KMS-11 (cell line): ENCODE data around the gene DMD.

Experiments
- H2AFZ ChIP-seq: fragments of 200-600 bp; sonication (generic); 2 replicates; pipeline ENCODE4 v1.6.1; 2016; ENCODE audit warnings: antibody characterized with exemption, mixed run types, low read depth
- H3K27ac ChIP-seq: fragments of 200-600 bp; sonication (generic); 2 replicates; pipeline ENCODE4 v1.6.1; 2016; ENCODE audit warnings: mild to moderate bottlenecking, mixed run types
- H3K27me3 ChIP-seq: fragments of 200-600 bp; sonication (generic); 2 replicates; pipeline ENCODE4 v1.6.1; 2017; ENCODE audit warnings: mild to moderate bottlenecking, low read depth, mixed run types, moderate library complexity; ENCODE audit not compliant: insufficient read depth
- H3K36me3 ChIP-seq: fragments of 200-600 bp; sonication (generic); 2 replicates; pipeline ENCODE4 v1.6.1; 2017; ENCODE audit warnings: mild to moderate bottlenecking, mixed run types; ENCODE audit not compliant: insufficient read depth
- H3K4me1 ChIP-seq: fragments of 200-600 bp; sonication (generic); 2 replicates; pipeline ENCODE4 v1.6.1; 2016; ENCODE audit warnings: mild to moderate bottlenecking, low read depth, mixed run types; ENCODE audit not compliant: poor library complexity, severe bottlenecking
- H3K4me2 ChIP-seq: fragments of 200-600 bp; sonication (generic); 2 replicates; pipeline ENCODE4 v1.7.0; 2016; ENCODE audit warnings: mild to moderate bottlenecking, mixed run types
- H3K4me3 ChIP-seq: fragments of 200-600 bp; sonication (generic); IDR thresholded peaks from 2 replicates; pipeline ENCODE4 v1.6.1; 2017; ENCODE audit warnings: low read depth, low read length, mixed read lengths; ENCODE audit not compliant: insufficient read depth
- H3K79me2 ChIP-seq: fragments of 200-600 bp; sonication (generic); 2 replicates; pipeline ENCODE4 v1.6.1; 2016; ENCODE audit warnings: low read depth, mixed run types; ENCODE audit not compliant: insufficient read depth
- H3K9ac ChIP-seq: fragments of 200-600 bp; sonication (generic); 2 replicates; pipeline ENCODE4 v1.6.1; 2016; ENCODE audit warnings: mild to moderate bottlenecking, mixed run types
- H4K20me1 ChIP-seq: fragments of 200-600 bp; sonication (generic); 2 replicates; pipeline ENCODE4 v1.6.1; 2016; ENCODE audit warnings: mild to moderate bottlenecking, mixed run types; ENCODE audit not compliant: insufficient read depth
- TF ChIP-seq, protein P1 (sequence below): fragments of 200-600 bp; sonication (generic); conservative IDR thresholded peaks from 2 replicates; pipeline ENCODE4 v1.6.1; 2017; ENCODE audit warnings: low read depth, mild to moderate bottlenecking, antibody characterized with exemption, low read length, moderate library complexity, mixed read lengths

The DMD gene

GRCh38 chrX:31139961-31140360 lies 2071.4 kb downstream of the DMD start:
- Histone ChIP-seq H3K27ac (no peak overlapping the region), H3K4me3 (no peak overlapping the region), H2AFZ (no peak overlapping the region), H3K4me1 (peaks cover 19% of the 10 kb centered on the region), H3K79me2 (no peaks in the 10 kb centered on the region), H4K20me1 (no peaks in the 10 kb centered on the region), H3K9ac (no peak overlapping the region), H3K36me3 (no peaks in the 10 kb centered on the region), H3K27me3 (no peaks in the 10 kb centered on the region), H3K4me2 (no peak overlapping the region)
- TF ChIP-seq, protein P1, sequence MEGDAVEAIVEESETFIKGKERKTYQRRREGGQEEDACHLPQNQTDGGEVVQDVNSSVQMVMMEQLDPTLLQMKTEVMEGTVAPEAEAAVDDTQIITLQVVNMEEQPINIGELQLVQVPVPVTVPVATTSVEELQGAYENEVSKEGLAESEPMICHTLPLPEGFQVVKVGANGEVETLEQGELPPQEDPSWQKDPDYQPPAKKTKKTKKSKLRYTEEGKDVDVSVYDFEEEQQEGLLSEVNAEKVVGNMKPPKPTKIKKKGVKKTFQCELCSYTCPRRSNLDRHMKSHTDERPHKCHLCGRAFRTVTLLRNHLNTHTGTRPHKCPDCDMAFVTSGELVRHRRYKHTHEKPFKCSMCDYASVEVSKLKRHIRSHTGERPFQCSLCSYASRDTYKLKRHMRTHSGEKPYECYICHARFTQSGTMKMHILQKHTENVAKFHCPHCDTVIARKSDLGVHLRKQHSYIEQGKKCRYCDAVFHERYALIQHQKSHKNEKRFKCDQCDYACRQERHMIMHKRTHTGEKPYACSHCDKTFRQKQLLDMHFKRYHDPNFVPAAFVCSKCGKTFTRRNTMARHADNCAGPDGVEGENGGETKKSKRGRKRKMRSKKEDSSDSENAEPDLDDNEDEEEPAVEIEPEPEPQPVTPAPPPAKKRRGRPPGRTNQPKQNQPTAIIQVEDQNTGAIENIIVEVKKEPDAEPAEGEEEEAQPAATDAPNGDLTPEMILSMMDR = no peak

GRCh38 chrX:31138124-31138523 lies 2073.2 kb downstream of the DMD start:
- H3K4me3 ChIP-seq = no peak overlapping the region
- no peak overlapping the region for H3K9ac ChIP-seq
- no peak overlapping the region for H3K27ac ChIP-seq
- no peaks in the 10 kb centered on the region for H3K27me3 ChIP-seq
- no peak overlapping the region for H2AFZ ChIP-seq
- no peaks in the 10 kb centered on the region for H3K36me3 ChIP-seq
- peaks cover 19% of the 10 kb centered on the region for H3K4me1 ChIP-seq
- no peaks in the 10 kb centered on the region for H3K79me2 ChIP-seq
- TF ChIP-seq, protein P1 = no peak
- no peak overlapping the region for H3K4me2 ChIP-seq
- no peaks in the 10 kb centered on the region for H4K20me1 ChIP-seq

- H3K79me2 ChIP-seq = no peaks in the 10 kb centered on the region
- H4K20me1 ChIP-seq = no peaks in the 10 kb centered on the region
- no peak overlapping the region for H2AFZ ChIP-seq
- peaks cover 19% of the 10 kb centered on the region for H3K4me1 ChIP-seq
- H3K4me2 ChIP-seq = peak overlapping the region; percentile 42
- H3K27ac ChIP-seq = peak overlapping the region; percentile 13; the same call in 1 of the 2 replicates
- H3K27me3 ChIP-seq = no peaks in the 10 kb centered on the region
- H3K4me3 ChIP-seq = no peak overlapping the region
- H3K9ac ChIP-seq = no peak overlapping the region
- TF ChIP-seq, protein P1 = no peak
- H3K36me3 ChIP-seq = no peaks in the 10 kb centered on the region
These were observed 2075.2 kb downstream of the DMD start for GRCh38 chrX:31136144-31136611.

DNA sequence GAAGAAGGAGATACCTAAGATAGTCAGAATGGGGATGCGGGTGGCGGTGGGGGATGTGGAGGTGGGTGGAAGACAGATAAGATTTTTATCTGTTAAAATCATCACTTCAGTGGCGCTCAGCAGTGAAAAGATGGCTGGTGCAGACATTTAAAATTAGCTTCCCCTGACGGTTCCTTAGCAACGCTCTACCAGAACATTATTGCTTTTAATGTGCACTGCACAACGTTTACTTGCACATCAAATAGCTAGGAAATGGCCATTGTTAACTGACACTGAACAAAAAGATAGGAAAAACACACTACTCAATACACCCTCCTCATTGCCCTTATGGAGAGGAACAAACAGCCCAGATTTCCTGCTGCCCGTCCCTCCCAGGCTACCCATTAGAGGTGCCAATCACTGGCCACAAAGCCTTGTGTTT lies 2078.5 kb downstream of the DMD start:
- H3K36me3 ChIP-seq = no peaks in the 10 kb centered on the region
- no peak overlapping the region for H3K4me2 ChIP-seq
- H3K79me2 ChIP-seq = no peaks in the 10 kb centered on the region
- TF ChIP-seq, protein P1 = no peak
- no peaks in the 10 kb centered on the region for H4K20me1 ChIP-seq
- peaks cover 19% of the 10 kb centered on the region for H3K4me1 ChIP-seq
- H3K27ac ChIP-seq = no peak overlapping the region
- H2AFZ ChIP-seq = no peak overlapping the region
- no peak overlapping the region for H3K4me3 ChIP-seq
- no peaks in the 10 kb centered on the region for H3K27me3 ChIP-seq
- no peak overlapping the region for H3K9ac ChIP-seq
